Right ventricle myocardium inferior (tissue), 1 donor: ENCODE data around the gene REN. TPM values are rescaled to one million over a fixed set of nuclear protein-coding genes. Genes with fewer than 3 reads are reported as not detected.
A peak's percentile ranks its signal among the peaks of the same experiment; 100 is the strongest.

Experiments
- ATAC-seq: fragments of 200-7000 bp; cut with Tn5 transposase; one replicate; pipeline ENCODE4 v1.9.1; 2020; ENCODE audit warnings: mild to moderate bottlenecking, moderate library complexity
- DNase-seq: peaks from one replicate; pipeline ENCODE4 v3.0.0; 2021; ENCODE audit errors: missing footprints
- intact Hi-C: fragments of 100-400 bp; cut with DNase I; formaldehyde crosslinking; loops from one replicate; pipeline ENCODE4 v1.11.0; 2022
- total RNA-seq: library from RNA; stranded (reverse); fragmentation: NEBNext Ultra II Directional; extraction: Animal tissue kit (Norgen Biotek cat#: 25700); gene quantifications from one replicate; pipeline ENCODE4 v1.2.1, GENCODE V29; 2021
- donor health status: DM: no; HTN: yes; CAD: no; lungs with severe emphysema.

Gene REN
- total RNA-seq, 1 donor from 2014 or later: not detected

- intact Hi-C loops: no loop called here
- no peak for ATAC-seq
- DNase-seq: no peak
Observed at GRCh38 chr1:204143276-204144041, 22.7 kb downstream of the REN start.

- no peak for ATAC-seq
- intact Hi-C loops: no loop called here
Observed at GRCh38 chr1:204142032-204142974, 23.8 kb downstream of the REN start.

GRCh38 chr1:204141131-204141530 lies 25.0 kb downstream of the REN start:
- no peak for ATAC-seq
- DNase-seq: no peak
- intact Hi-C loops: no loop called here

More at GRCh38 chr1:204142032-204142974, 23.8 kb downstream of the REN start:
- DNase-seq: no peak

GRCh38 chr1:204139952-204140351 lies 26.2 kb downstream of the REN start:
- intact Hi-C loops: no loop called here
- ATAC-seq: no peak
- DNase-seq: no peak

GRCh38 chr1:204139088-204139487 lies 27.0 kb downstream of the REN start:
- intact Hi-C loops: no loop called here
- DNase-seq (no peak), ATAC-seq (no peak)

GRCh38 chr1:204136814-204137213 lies 29.3 kb downstream of the REN start:
- no peak for DNase-seq
- intact Hi-C loops: no loop called here
- no peak for ATAC-seq

- ATAC-seq: no peak
- intact Hi-C loops: no loop called here
- DNase-seq: no peak
Observed at GRCh38 chr1:204134103-204134502, 32.0 kb downstream of the REN start.

GRCh38 chr1:204132718-204133117 lies 33.4 kb downstream of the REN start:
- no peak for DNase-seq
- intact Hi-C loops: no loop called here
- ATAC-seq: no peak

GRCh38 chr1:204131978-204132377 lies 34.2 kb downstream of the REN start:
- DNase-seq: no peak
- intact Hi-C loops: no loop called here
- ATAC-seq: no peak

GRCh38 chr1:204130981-204131892 lies 34.9 kb downstream of the REN start:
- intact Hi-C loops: no loop called here
- DNase-seq (no peak), ATAC-seq (peak; percentile 27)

- DNase-seq (no peak), ATAC-seq (no peak)
- intact Hi-C loops: no loop called here
Observed at GRCh38 chr1:204130178-204130577, 36.0 kb downstream of the REN start.

- intact Hi-C loops: no loop called here
- peak; percentile 83 for ATAC-seq
- peak; percentile 92 for DNase-seq
Observed at GRCh38 chr1:204128964-204129896, 36.9 kb downstream of the REN start.

GRCh38 chr1:204128464-204128963 lies 37.6 kb downstream of the REN start:
- intact Hi-C loops: no loop called here
- ATAC-seq: no peak
- no peak for DNase-seq

GRCh38 chr1:204127597-204128242 lies 38.4 kb downstream of the REN start:
- intact Hi-C loops: loop anchor here (1.0 to 2.0 kb wide), 3 partner anchors 53 to 266 kb away; partner anchors contain the start of gene SNRPE
- ATAC-seq (peak; percentile 13), DNase-seq (no peak)

- no peak for ATAC-seq
- intact Hi-C loops: loop anchor here (1.0 to 2.0 kb wide), 3 partner anchors 52 to 266 kb away; partner anchors contain the start of gene SNRPE
- no peak for DNase-seq
Observed at GRCh38 chr1:204126956-204127355, 39.2 kb downstream of the REN start.

- ATAC-seq (no peak), DNase-seq (no peak)
- intact Hi-C loops: loop anchor here (2.0 kb wide), 1 partner anchor 52 kb away; no protein-coding TSS in a partner anchor
Observed at GRCh38 chr1:204126386-204126785, 39.8 kb downstream of the REN start.
